Stimulated activated memory B cell treated with anti-CD40 and anti-IgM and Interleukin-4, amounts not matched to agents 10 μg/mL and 1 μg/mL and 100 μg/mL, for 72 hours (primary cell): ENCODE measurements around the gene SSU72.
"Not testable (repeated sequence)": the region's sequence is repeated elsewhere in the genome, so short reads cannot be mapped to it uniquely, and the experiment has no call there.

Source experiments
- ATAC-seq: fragments of 150-1000 bp; cut with Tn5 transposase; 2 replicates; pipeline ENCODE4 v1.10.0; 2021
- H3K27ac Mint-ChIP-seq: one replicate; pipeline ENCODE4 v1.8.0; 2022; ENCODE audit warnings: mild to moderate bottlenecking, mixed read lengths
- H3K27me3 Mint-ChIP-seq: one replicate; pipeline ENCODE4 v1.8.0; 2022; ENCODE audit warnings: mixed read lengths
- H3K36me3 Mint-ChIP-seq: one replicate; pipeline ENCODE4 v1.8.0; 2022; ENCODE audit warnings: mixed read lengths
- H3K4me1 Mint-ChIP-seq: one replicate; pipeline ENCODE4 v1.8.0; 2022; ENCODE audit warnings: mixed read lengths
- H3K4me3 Mint-ChIP-seq: one replicate; pipeline ENCODE4 v1.8.0; 2022; ENCODE audit warnings: mild to moderate bottlenecking, moderate library complexity, mixed read lengths
- H3K9me3 Mint-ChIP-seq: one replicate; pipeline ENCODE4 v1.8.0; 2022; ENCODE audit warnings: mixed read lengths

Gene SSU72

GRCh38 chr1:1526476-1526875, 48.2 kb downstream of the SSU72 start:
- not testable (repeated sequence) for H3K27ac Mint-ChIP-seq

GRCh38 chr1:1524750-1525383, 49.8 kb downstream of the SSU72 start:
- not testable (repeated sequence) for H3K9me3 Mint-ChIP-seq, H3K4me3 Mint-ChIP-seq, H3K27ac Mint-ChIP-seq, ATAC-seq, H3K27me3 Mint-ChIP-seq, H3K4me1 Mint-ChIP-seq
- peaks cover 35% of the 10 kb centered on the region for H3K36me3 Mint-ChIP-seq

More at GRCh38 chr1:1526476-1526875, 48.2 kb downstream of the SSU72 start:
- not testable (repeated sequence) for H3K9me3 Mint-ChIP-seq, ATAC-seq, H3K4me1 Mint-ChIP-seq, H3K4me3 Mint-ChIP-seq, H3K27me3 Mint-ChIP-seq
- peaks cover 33% of the 10 kb centered on the region for H3K36me3 Mint-ChIP-seq

- not testable (repeated sequence) for H3K4me1 Mint-ChIP-seq, ATAC-seq, H3K9me3 Mint-ChIP-seq, H3K27me3 Mint-ChIP-seq, H3K27ac Mint-ChIP-seq, H3K4me3 Mint-ChIP-seq
- peaks cover 36% of the 10 kb centered on the region for H3K36me3 Mint-ChIP-seq
These were observed 51.0 kb downstream of the SSU72 start for GRCh38 chr1:1523651-1524050.

- H3K36me3 Mint-ChIP-seq, result peaks cover 40% of the 10 kb centered on the region
- H3K4me1 Mint-ChIP-seq, ATAC-seq, H3K4me3 Mint-ChIP-seq, H3K9me3 Mint-ChIP-seq, H3K27ac Mint-ChIP-seq, H3K27me3 Mint-ChIP-seq: not testable (repeated sequence)
These were observed 51.4 kb downstream of the SSU72 start for GRCh38 chr1:1523226-1523625.

- H3K4me1 Mint-ChIP-seq, H3K4me3 Mint-ChIP-seq, H3K27ac Mint-ChIP-seq, H3K9me3 Mint-ChIP-seq, ATAC-seq, H3K27me3 Mint-ChIP-seq: not testable (repeated sequence)
- H3K36me3 Mint-ChIP-seq, result peaks cover 40% of the 10 kb centered on the region
These were observed 52.1 kb downstream of the SSU72 start for GRCh38 chr1:1522536-1522935.

- Mint-ChIP-seq H3K9me3 (no peaks in the 10 kb centered on the region), H3K4me1 (no peaks in the 10 kb centered on the region), H3K4me3 (no peak overlapping the region), H3K36me3 (peaks cover 33% of the 10 kb centered on the region), H3K27me3 (no peaks in the 10 kb centered on the region), H3K27ac (no peak overlapping the region)
- ATAC-seq, result no peak
These were observed 53.3 kb downstream of the SSU72 start for GRCh38 chr1:1521331-1521730.

- H3K4me3 Mint-ChIP-seq, H3K27me3 Mint-ChIP-seq, H3K4me1 Mint-ChIP-seq, ATAC-seq, H3K9me3 Mint-ChIP-seq, H3K27ac Mint-ChIP-seq: not testable (repeated sequence)
- peaks cover 41% of the 10 kb centered on the region for H3K36me3 Mint-ChIP-seq
These were observed 54.7 kb downstream of the SSU72 start for GRCh38 chr1:1519805-1520505.

GRCh38 chr1:1518621-1519007, 56.0 kb downstream of the SSU72 start:
- H3K27ac Mint-ChIP-seq, H3K9me3 Mint-ChIP-seq, H3K4me1 Mint-ChIP-seq, H3K4me3 Mint-ChIP-seq, H3K27me3 Mint-ChIP-seq: not testable (repeated sequence)
- peak; percentile 9 for ATAC-seq
- H3K36me3 Mint-ChIP-seq, result peaks cover 41% of the 10 kb centered on the region

GRCh38 chr1:1517973-1518620, 56.6 kb downstream of the SSU72 start:
- Mint-ChIP-seq H3K9me3 (no peaks in the 10 kb centered on the region), H3K4me3 (no peak overlapping the region), H3K4me1 (peaks cover 7% of the 10 kb centered on the region), H3K36me3 (peaks cover 41% of the 10 kb centered on the region), H3K27ac (no peak overlapping the region), H3K27me3 (no peaks in the 10 kb centered on the region)
- peak; percentile 59 for ATAC-seq

- not testable (repeated sequence) for H3K27me3 Mint-ChIP-seq, ATAC-seq
These were observed 57.7 kb downstream of the SSU72 start for GRCh38 chr1:1516923-1517322.

GRCh38 chr1:1514376-1514775, 60.3 kb downstream of the SSU72 start:
- H3K36me3 Mint-ChIP-seq, result peaks cover 20% of the 10 kb centered on the region
- H3K27ac Mint-ChIP-seq, ATAC-seq, H3K4me3 Mint-ChIP-seq, H3K9me3 Mint-ChIP-seq, H3K27me3 Mint-ChIP-seq: not testable (repeated sequence)
- peaks cover 15% of the 10 kb centered on the region for H3K4me1 Mint-ChIP-seq

More at GRCh38 chr1:1516923-1517322, 57.7 kb downstream of the SSU72 start:
- H3K9me3 Mint-ChIP-seq, H3K4me3 Mint-ChIP-seq, H3K27ac Mint-ChIP-seq, H3K4me1 Mint-ChIP-seq: not testable (repeated sequence)
- H3K36me3 Mint-ChIP-seq, result peaks cover 40% of the 10 kb centered on the region

GRCh38 chr1:1513675-1514074, 61.0 kb downstream of the SSU72 start:
- H3K27ac Mint-ChIP-seq, result peak overlapping the region; percentile 49
- H3K27me3 Mint-ChIP-seq, H3K9me3 Mint-ChIP-seq: not testable (repeated sequence)

GRCh38 chr1:1512425-1512824, 62.2 kb downstream of the SSU72 start:
- H3K27me3 Mint-ChIP-seq, H3K36me3 Mint-ChIP-seq, H3K9me3 Mint-ChIP-seq: not testable (repeated sequence)
- ATAC-seq, result peak; percentile 9
- peaks cover 15% of the 10 kb centered on the region for H3K4me1 Mint-ChIP-seq
- H3K27ac Mint-ChIP-seq, result peak overlapping the region; percentile 85
- H3K4me3 Mint-ChIP-seq, result peak overlapping the region; percentile 68

More at GRCh38 chr1:1513675-1514074, 61.0 kb downstream of the SSU72 start:
- Mint-ChIP-seq H3K36me3 (peaks cover 18% of the 10 kb centered on the region), H3K4me3 (peak overlapping the region; percentile 68), H3K4me1 (peaks cover 15% of the 10 kb centered on the region)
- ATAC-seq, result not testable (repeated sequence)

GRCh38 chr1:1511533-1512285, 63.0 kb downstream of the SSU72 start, which contains the start of gene ATAD3A:
Gene ATAD3A (plus strand): TSS chr1:1512162. CDS start chr1:1512269, 107 bp downstream.
- ATAC-seq, result peak; percentile 96
- no peaks in the 10 kb centered on the region for H3K27me3 Mint-ChIP-seq
- H3K36me3 Mint-ChIP-seq, result peaks cover 8% of the 10 kb centered on the region
- peak within 1 kb of the TSS; percentile 85 for H3K27ac Mint-ChIP-seq
- H3K4me1 Mint-ChIP-seq, result peaks cover 15% of the 10 kb centered on the region
- H3K9me3 Mint-ChIP-seq, result no peaks in the 10 kb centered on the region
- peak within 1 kb of the TSS; percentile 87 for H3K4me3 Mint-ChIP-seq

GRCh38 chr1:1510912-1511532, 63.6 kb downstream of the SSU72 start:
- Mint-ChIP-seq H3K9me3 (no peaks in the 10 kb centered on the region), H3K4me1 (peaks cover 15% of the 10 kb centered on the region), H3K27ac (peak overlapping the region; percentile 85), H3K36me3 (peaks cover 8% of the 10 kb centered on the region), H3K27me3 (no peaks in the 10 kb centered on the region), H3K4me3 (peak overlapping the region; percentile 87)
- no peak for ATAC-seq
